ENCODE results near the gene S1PR3.

Gene S1PR3

GRCh38 chr9:89036383-89036782 is 45.1 kb downstream of the S1PR3 start:
- DNase-seq, result peak; percentile 7 to 33
- no peak overlapping the region for H4K8ac ChIP-seq (ENCODE audit: low read depth, low read length)
- H4K12ac ChIP-seq (ENCODE audit: low read depth, low read length), result no peak overlapping the region
- H3K9me3 ChIP-seq (ENCODE audit: insufficient read depth, low read depth, low read length), result peaks cover 3% of the 10 kb centered on the region
- H3K4me2 ChIP-seq (ENCODE audit: low read length), result no peak overlapping the region
- no peaks in the 10 kb centered on the region for H3K27me3 ChIP-seq (ENCODE audit: insufficient read depth, low read length)
- H2BK12ac ChIP-seq (ENCODE audit: low read length), result no peak overlapping the region
- no peak overlapping the region for H3K4ac ChIP-seq (ENCODE audit: low read depth, low read length)
- H3K14ac ChIP-seq (ENCODE audit: low read length), result no peak overlapping the region
- no peak overlapping the region for H3K4me3 ChIP-seq (ENCODE audit: low read depth, low read length)
- no peaks in the 10 kb centered on the region for H3K79me2 ChIP-seq (ENCODE audit: control insufficient read depth, insufficient read depth, low read length, poor library complexity)
- no peak overlapping the region for H2BK120ac ChIP-seq (ENCODE audit: insufficient read depth, low read length, poor library complexity)
- no peak overlapping the region for H3K18ac ChIP-seq (ENCODE audit: low read length)
- no peak overlapping the region for H4K91ac ChIP-seq (ENCODE audit: low read depth, low read length)
- no peaks in the 10 kb centered on the region for H3K4me1 ChIP-seq (ENCODE audit: control insufficient read depth in 1 of 2, insufficient read depth in 2 of 2, low read length in 2 of 2)
- no peaks in the 10 kb centered on the region for H3K36me3 ChIP-seq (ENCODE audit: control insufficient read depth in 1 of 2, insufficient read depth in 2 of 2, low read length in 2 of 2)
- no peaks in the 10 kb centered on the region for H3K79me1 ChIP-seq (ENCODE audit: low read length)
- no peak overlapping the region for H3K9ac ChIP-seq (ENCODE audit: low read length)
- no peak overlapping the region for H3K27ac ChIP-seq (ENCODE audit: low read depth, low read length)
- no CpG with 5 or more reads among the region's 8 CpGs for WGBS (ENCODE audit: extremely low coverage, insufficient coverage, insufficient read length)
- no peak overlapping the region for H2AK5ac ChIP-seq (ENCODE audit: low read length)
- H2BK5ac ChIP-seq (ENCODE audit: low read depth, low read length, poor library complexity), result no peak overlapping the region
- H3K23ac ChIP-seq (ENCODE audit: low read length), result no peak overlapping the region
- no peak overlapping the region for H2AFZ ChIP-seq (ENCODE audit: insufficient read depth, low read length, poor library complexity)

DNA sequence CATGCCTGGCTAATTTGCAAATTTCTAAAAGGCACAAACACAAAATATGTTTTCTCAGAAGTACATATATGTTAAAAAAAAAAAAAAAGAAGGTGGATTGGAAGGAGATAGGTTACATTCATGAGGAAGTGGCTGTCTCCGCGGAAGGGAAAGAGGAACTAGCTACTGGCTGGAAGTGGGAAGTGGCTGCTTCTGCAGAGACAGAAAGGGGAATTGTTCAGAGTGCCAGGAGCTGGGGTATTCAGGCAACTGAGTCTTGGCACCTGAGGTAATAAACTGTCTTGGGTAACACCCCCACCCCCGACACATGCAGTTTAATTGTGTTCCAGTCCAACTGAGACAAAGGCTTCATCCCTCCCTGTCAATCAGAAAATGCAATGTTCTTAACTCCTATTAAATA is 45.6 kb downstream of the S1PR3 start:
- Histone ChIP-seq H2AFZ (ENCODE audit: insufficient read depth, low read length, poor library complexity) (no peak overlapping the region), H2AK5ac (ENCODE audit: low read length) (no peak overlapping the region), H3K9me3 (ENCODE audit: insufficient read depth, low read depth, low read length) (peaks cover 3% of the 10 kb centered on the region), H3K27me3 (ENCODE audit: insufficient read depth, low read length) (no peaks in the 10 kb centered on the region), H3K36me3 (ENCODE audit: control insufficient read depth in 1 of 2, insufficient read depth in 2 of 2, low read length in 2 of 2) (no peaks in the 10 kb centered on the region), H3K4me2 (ENCODE audit: low read length) (no peak overlapping the region), H3K79me1 (ENCODE audit: low read length) (no peaks in the 10 kb centered on the region), H4K91ac (ENCODE audit: low read depth, low read length) (no peak overlapping the region), H3K14ac (ENCODE audit: low read length) (no peak overlapping the region), H2BK120ac (ENCODE audit: insufficient read depth, low read length, poor library complexity) (no peak overlapping the region), H3K4ac (ENCODE audit: low read depth, low read length) (no peak overlapping the region), H3K4me3 (ENCODE audit: low read depth, low read length) (no peak overlapping the region), H2BK5ac (ENCODE audit: low read depth, low read length, poor library complexity) (no peak overlapping the region), H3K9ac (ENCODE audit: low read length) (no peak overlapping the region), H2BK12ac (ENCODE audit: low read length) (no peak overlapping the region), H4K12ac (ENCODE audit: low read depth, low read length) (no peak overlapping the region), H4K8ac (ENCODE audit: low read depth, low read length) (no peak overlapping the region), H3K23ac (ENCODE audit: low read length) (no peak overlapping the region), H3K4me1 (ENCODE audit: control insufficient read depth in 1 of 2, insufficient read depth in 2 of 2, low read length in 2 of 2) (no peaks in the 10 kb centered on the region), H3K79me2 (ENCODE audit: control insufficient read depth, insufficient read depth, low read length, poor library complexity) (no peaks in the 10 kb centered on the region), H3K18ac (ENCODE audit: low read length) (no peak overlapping the region), H3K27ac (ENCODE audit: low read depth, low read length) (no peak overlapping the region)
- DNase-seq, result peak in 1 of 2 donors; percentile 11
- no CpG with 5 or more reads among the region's 3 CpGs for WGBS (ENCODE audit: extremely low coverage, insufficient coverage, insufficient read length)

DNA sequence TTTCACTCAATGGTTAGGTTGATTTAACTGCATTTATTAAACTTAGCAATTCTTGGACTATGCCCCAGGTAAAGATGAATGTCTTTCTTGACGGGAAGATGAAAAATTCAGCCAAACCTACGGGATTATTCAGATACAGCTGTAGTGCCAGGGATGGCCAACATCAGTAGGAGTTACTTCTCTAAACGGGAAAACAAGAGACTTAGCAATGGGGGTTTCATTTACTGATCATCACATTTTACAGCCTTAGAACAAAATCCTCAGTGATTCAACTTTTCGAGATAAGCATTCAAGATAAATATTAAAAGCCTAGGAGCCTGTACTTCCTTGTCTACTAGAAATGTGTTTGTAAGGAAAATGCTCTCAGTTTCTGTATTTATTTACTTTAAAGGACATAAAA is 46.1 kb downstream of the S1PR3 start:
- Histone ChIP-seq H3K4me3 (ENCODE audit: low read depth, low read length) (no peak overlapping the region), H4K91ac (ENCODE audit: low read depth, low read length) (no peak overlapping the region), H2BK5ac (ENCODE audit: low read depth, low read length, poor library complexity) (no peak overlapping the region), H2AK5ac (ENCODE audit: low read length) (no peak overlapping the region), H3K23ac (ENCODE audit: low read length) (no peak overlapping the region), H4K12ac (ENCODE audit: low read depth, low read length) (no peak overlapping the region), H2AFZ (ENCODE audit: insufficient read depth, low read length, poor library complexity) (no peak overlapping the region), H3K4me2 (ENCODE audit: low read length) (no peak overlapping the region), H3K18ac (ENCODE audit: low read length) (no peak overlapping the region), H3K14ac (ENCODE audit: low read length) (no peak overlapping the region), H3K36me3 (ENCODE audit: control insufficient read depth in 1 of 2, insufficient read depth in 2 of 2, low read length in 2 of 2) (no peaks in the 10 kb centered on the region), H3K27ac (ENCODE audit: low read depth, low read length) (no peak overlapping the region), H3K79me2 (ENCODE audit: control insufficient read depth, insufficient read depth, low read length, poor library complexity) (no peaks in the 10 kb centered on the region), H3K4me1 (ENCODE audit: control insufficient read depth in 1 of 2, insufficient read depth in 2 of 2, low read length in 2 of 2) (no peaks in the 10 kb centered on the region), H2BK120ac (ENCODE audit: insufficient read depth, low read length, poor library complexity) (no peak overlapping the region), H3K27me3 (ENCODE audit: insufficient read depth, low read length) (no peaks in the 10 kb centered on the region), H4K8ac (ENCODE audit: low read depth, low read length) (no peak overlapping the region), H3K79me1 (ENCODE audit: low read length) (no peaks in the 10 kb centered on the region), H3K9me3 (ENCODE audit: insufficient read depth, low read depth, low read length) (peaks cover 3% of the 10 kb centered on the region), H2BK12ac (ENCODE audit: low read length) (no peak overlapping the region), H3K4ac (ENCODE audit: low read depth, low read length) (no peak overlapping the region), H3K9ac (ENCODE audit: low read length) (no peak overlapping the region)
- WGBS (ENCODE audit: extremely low coverage, insufficient coverage, insufficient read length), result no CpG with 5 or more reads among the region's 4 CpGs
- peak in 1 of 2 donors; percentile 18 for DNase-seq

DNA sequence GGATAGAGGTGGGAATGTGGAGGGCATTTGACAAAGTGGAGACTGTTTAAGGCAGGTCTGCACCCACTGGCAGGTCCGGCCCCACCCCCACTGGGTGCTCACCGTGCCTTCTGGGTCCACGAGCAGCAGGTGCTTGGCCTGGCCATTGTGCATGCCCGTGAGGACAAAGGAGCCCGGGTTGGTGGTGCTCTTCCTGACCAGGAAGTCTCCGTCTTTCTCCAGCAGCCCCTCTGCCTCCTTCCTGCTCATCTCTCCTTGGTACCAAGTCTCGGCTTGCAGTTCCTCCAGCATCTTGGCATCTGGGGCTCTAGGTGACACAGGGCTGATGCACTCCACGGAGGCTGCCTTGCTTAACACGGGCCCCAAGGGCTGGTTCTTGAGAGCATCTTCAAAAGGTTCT is 46.6 kb downstream of the S1PR3 start:
- H2BK120ac ChIP-seq (ENCODE audit: insufficient read depth, low read length, poor library complexity), result no peak overlapping the region
- no peak overlapping the region for H3K23ac ChIP-seq (ENCODE audit: low read length)
- H4K12ac ChIP-seq (ENCODE audit: low read depth, low read length), result no peak overlapping the region
- no peaks in the 10 kb centered on the region for H3K79me1 ChIP-seq (ENCODE audit: low read length)
- H3K14ac ChIP-seq (ENCODE audit: low read length), result no peak overlapping the region
- no peak overlapping the region for H3K4me2 ChIP-seq (ENCODE audit: low read length)
- H3K9me3 ChIP-seq (ENCODE audit: insufficient read depth, low read depth, low read length), result peaks cover 3% of the 10 kb centered on the region
- no peaks in the 10 kb centered on the region for H3K27me3 ChIP-seq (ENCODE audit: insufficient read depth, low read length)
- no peak overlapping the region for H2BK5ac ChIP-seq (ENCODE audit: low read depth, low read length, poor library complexity)
- no peaks in the 10 kb centered on the region for H3K79me2 ChIP-seq (ENCODE audit: control insufficient read depth, insufficient read depth, low read length, poor library complexity)
- no peak overlapping the region for H3K9ac ChIP-seq (ENCODE audit: low read length)
- no peak overlapping the region for H4K8ac ChIP-seq (ENCODE audit: low read depth, low read length)
- H2AK5ac ChIP-seq (ENCODE audit: low read length), result no peak overlapping the region
- no peaks in the 10 kb centered on the region for H3K4me1 ChIP-seq (ENCODE audit: control insufficient read depth in 1 of 2, insufficient read depth in 2 of 2, low read length in 2 of 2)
- H3K4ac ChIP-seq (ENCODE audit: low read depth, low read length), result no peak overlapping the region
- no peak overlapping the region for H2BK12ac ChIP-seq (ENCODE audit: low read length)
- no peak overlapping the region for H3K27ac ChIP-seq (ENCODE audit: low read depth, low read length)
- no peak overlapping the region for H3K4me3 ChIP-seq (ENCODE audit: low read depth, low read length)
- H4K91ac ChIP-seq (ENCODE audit: low read depth, low read length), result no peak overlapping the region
- peak in 1 of 2 donors; percentile 8 for DNase-seq
- no peak overlapping the region for H3K18ac ChIP-seq (ENCODE audit: low read length)
- no CpG with 5 or more reads among the region's 9 CpGs for WGBS (ENCODE audit: extremely low coverage, insufficient coverage, insufficient read length)
- H2AFZ ChIP-seq (ENCODE audit: insufficient read depth, low read length, poor library complexity), result no peak overlapping the region
- H3K36me3 ChIP-seq (ENCODE audit: control insufficient read depth in 1 of 2, insufficient read depth in 2 of 2, low read length in 2 of 2), result no peaks in the 10 kb centered on the region

Data from trophoblast cell (in vitro differentiated cells and primary cell).